Measurements from ENCODE around the gene ABRACL. TPM values are rescaled to one million over a fixed set of nuclear protein-coding genes. Genes with fewer than 3 reads are reported as not detected.

Gene ABRACL
- total RNA-seq, 1 experiment from 2014 or later, result 117 TPM

GRCh38 chr6:139014945-139015344 lies 13.6 kb upstream of the ABRACL start (continued):
- TF ChIP-seq AR (CRISPR knock-in tag; IDR thresholded peaks at IDR 0.05), result no peak

GRCh38 chr6:139016337-139017213 lies 12.0 kb upstream of the ABRACL start:
- Mint-ChIP-seq H3K27me3 (ENCODE audit: low read depth) (no peaks in the 10 kb centered on the region), H3K4me3 (no peak overlapping the region), H3K27ac (no peak overlapping the region), H3K36me3 (no peaks in the 10 kb centered on the region), H3K9me3 (no peaks in the 10 kb centered on the region), H3K4me1 (peaks cover 30% of the 10 kb centered on the region)
- ATAC-seq (peak; percentile 75), DNase-seq (ENCODE audit: low spot score) (no peak)
- CTCF ChIA-PET, result no interaction called here
- no peak for TF ChIP-seq SP1 (CRISPR knock-in tag; conservative IDR thresholded peaks at IDR 0.05)
- no peak for TF ChIP-seq E2F1 (CRISPR knock-in tag; IDR thresholded peaks at IDR 0.05)
- no peak for TF ChIP-seq OVOL2 (CRISPR knock-in tag; IDR thresholded peaks at IDR 0.05; ENCODE audit: borderline replicate concordance)
- TF ChIP-seq RORB (CRISPR knock-in tag; IDR thresholded peaks at IDR 0.05), result no peak
- no peak for TF ChIP-seq USF2 (CRISPR knock-in tag; IDR thresholded peaks at IDR 0.05)
- POLR2A ChIA-PET, result interaction anchor here (0.5 kb wide), 1 partner anchor 368 kb away, joined by 3 read pairs; no protein-coding TSS in a partner anchor

GRCh38 chr6:139017227-139017626 lies 11.3 kb upstream of the ABRACL start:
- ChIA-PET POLR2A (no interaction called here), CTCF (no interaction called here)
- ATAC-seq (peak; percentile 16; the same call in 1 of the 2 replicates), DNase-seq (ENCODE audit: low spot score) (no peak)
- TF ChIP-seq FOXP4 (CRISPR knock-in tag; IDR thresholded peaks at IDR 0.05) (no peak), NR2C2 (CRISPR knock-in tag; IDR thresholded peaks at IDR 0.05) (no peak), AFF4 (CRISPR knock-in tag; IDR thresholded peaks at IDR 0.05; ENCODE audit: borderline replicate concordance) (no peak)
- H3K4me1 Mint-ChIP-seq, result peaks cover 23% of the 10 kb centered on the region
- no peak overlapping the region for H3K4me3 Mint-ChIP-seq
- no peaks in the 10 kb centered on the region for H3K27me3 Mint-ChIP-seq (ENCODE audit: low read depth)
- no peaks in the 10 kb centered on the region for H3K9me3 Mint-ChIP-seq
- H3K27ac Mint-ChIP-seq, result no peak overlapping the region
- H3K36me3 Mint-ChIP-seq, result no peaks in the 10 kb centered on the region

Measured in WTC11 (cell line).